HG03039 (cell line): Measurements from ENCODE around the gene BLNK.
"Not testable (repeated sequence)": the region's sequence is repeated elsewhere in the genome, so short reads cannot be mapped to it uniquely, and the experiment has no call there.

Experiments
- ATAC-seq: cut with Tn5 transposase; IDR thresholded peaks from one replicate; pipeline ENCODE4 v1.9.1; 2021; ENCODE audit warnings: mild to moderate bottlenecking, moderate library complexity; ENCODE audit not compliant: unreplicated experiment

Gene BLNK

DNA sequence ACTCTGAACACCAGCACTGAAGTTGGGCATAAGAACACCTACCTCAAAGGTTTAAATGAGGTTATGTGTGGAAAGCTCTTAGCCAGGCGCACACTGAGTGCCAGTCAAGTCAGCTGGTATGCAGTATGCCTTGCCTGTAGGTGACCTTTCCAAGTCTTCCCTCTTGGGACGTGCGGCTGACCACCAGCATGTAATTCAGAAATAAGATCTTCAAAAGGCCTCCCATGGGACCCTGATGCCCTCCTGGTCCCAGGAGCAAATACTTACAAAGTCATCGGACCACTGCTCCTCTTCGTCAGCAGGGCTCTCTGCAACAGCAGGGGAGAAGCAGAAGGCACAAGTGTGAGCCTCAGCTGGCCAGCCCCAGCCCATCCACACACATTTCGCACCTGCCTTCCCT lies 40.8 kb downstream of the BLNK start:
- no peak for ATAC-seq

DNA sequence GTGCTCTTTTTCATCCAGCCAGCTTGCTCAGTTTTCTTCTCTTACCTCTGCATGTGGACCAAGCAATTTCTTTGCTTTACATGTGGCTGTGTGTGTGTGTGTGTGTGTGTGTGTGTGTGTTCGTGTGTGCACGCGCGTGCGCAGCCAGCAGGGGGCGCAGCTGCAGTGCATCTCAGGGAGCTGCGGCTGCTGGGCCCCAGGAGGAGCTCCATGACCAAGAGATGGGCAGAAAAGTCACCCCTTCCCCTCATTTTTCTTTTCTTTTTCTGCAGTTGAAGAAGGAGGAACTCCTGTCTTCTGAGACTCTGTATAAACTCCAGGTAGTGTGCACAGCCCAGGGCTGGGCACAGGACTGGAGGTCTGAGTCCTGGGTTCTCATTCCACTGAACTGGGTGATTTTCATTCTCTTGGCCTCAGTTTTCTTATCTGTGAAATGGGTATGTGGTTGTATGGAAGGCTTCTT lies 41.8 kb downstream of the BLNK start:
- no peak for ATAC-seq

DNA sequence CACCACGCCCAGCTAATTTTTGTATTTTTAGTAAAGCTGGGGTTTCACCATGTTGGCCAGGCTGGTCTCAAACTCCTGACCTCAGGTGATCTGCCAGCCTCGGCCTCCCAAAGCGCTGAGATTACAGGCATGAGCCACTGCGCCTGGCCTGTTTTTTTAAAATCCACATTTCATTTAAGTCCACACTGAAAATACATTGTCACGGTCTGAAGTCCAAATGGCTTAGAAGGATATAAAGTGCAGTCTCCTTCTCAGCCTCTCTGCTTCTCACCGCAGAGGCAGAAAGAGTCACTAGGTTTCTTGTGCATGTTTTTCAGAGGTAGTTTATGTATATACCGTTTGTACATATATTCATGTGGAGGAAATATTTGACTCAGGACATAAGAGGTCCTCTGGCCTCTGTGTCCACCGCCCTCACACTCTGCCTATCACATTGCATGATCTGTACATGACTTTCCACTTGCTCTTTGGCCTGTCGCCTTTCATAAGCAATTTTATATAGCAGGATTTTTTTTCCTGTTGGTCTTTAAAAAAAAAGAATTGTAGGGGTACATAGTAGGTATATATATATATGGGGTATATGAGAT lies 42.9 kb downstream of the BLNK start:
- no peak for ATAC-seq

DNA sequence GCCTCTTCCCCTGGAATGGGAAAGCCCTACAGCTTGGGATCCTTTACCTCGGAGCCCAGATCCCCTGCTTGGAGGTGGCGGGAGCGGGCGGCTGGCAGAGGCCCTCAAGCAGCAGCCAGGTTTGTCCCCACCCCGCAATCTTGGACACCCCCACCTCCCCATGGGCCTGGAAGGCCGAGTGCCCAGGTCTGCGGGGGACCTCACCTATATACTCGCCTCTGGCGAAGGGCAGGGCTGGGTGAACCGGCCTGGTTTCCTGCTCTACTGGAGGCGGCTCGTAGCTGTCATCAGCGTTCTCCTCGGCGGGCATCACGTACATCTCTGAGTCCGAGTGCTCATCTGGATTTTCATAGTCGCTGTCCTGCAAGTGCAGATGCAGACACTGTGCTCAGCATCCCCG lies 44.2 kb downstream of the BLNK start:
- no peak for ATAC-seq

DNA sequence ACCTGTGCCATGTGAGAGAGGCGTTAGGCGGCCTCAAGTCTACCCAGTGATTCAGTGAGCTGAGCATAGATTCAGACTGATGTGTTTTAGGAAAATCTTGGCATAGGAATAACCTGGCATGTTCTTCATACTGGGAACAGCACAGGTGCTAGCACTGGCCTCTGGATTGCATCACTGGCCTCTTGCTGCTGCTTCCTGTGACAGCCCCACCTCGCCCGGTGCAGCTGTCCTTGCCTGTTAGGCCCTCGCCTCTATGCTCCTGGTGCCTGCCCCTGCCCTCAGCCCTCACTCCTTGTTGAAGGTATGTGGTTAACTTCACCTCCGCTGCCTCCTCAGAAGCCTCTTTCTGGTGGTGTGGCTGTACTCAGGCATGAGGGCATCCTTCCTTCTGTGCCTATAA lies 46.2 kb downstream of the BLNK start:
- ATAC-seq, result no peak

DNA sequence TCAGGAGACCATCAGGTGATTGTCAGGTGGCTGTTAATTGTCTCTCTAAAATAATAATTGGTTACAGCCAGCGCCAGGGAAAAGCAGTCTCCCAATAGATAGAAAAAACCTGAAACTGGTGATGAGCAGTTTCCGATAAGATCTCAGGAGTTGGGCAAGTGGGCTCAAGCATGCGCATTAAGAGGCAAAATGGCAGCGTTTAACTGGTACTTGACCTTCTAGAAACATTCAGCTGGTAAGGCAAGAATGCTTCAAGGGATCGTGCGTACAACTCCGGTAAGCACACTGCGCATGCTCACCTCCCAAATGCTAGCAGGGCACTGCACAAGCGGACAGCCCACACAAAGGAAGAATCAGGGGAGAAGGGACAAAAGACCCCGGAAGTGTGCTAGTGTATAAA lies 48.5 kb downstream of the BLNK start:
- no peak for ATAC-seq

DNA sequence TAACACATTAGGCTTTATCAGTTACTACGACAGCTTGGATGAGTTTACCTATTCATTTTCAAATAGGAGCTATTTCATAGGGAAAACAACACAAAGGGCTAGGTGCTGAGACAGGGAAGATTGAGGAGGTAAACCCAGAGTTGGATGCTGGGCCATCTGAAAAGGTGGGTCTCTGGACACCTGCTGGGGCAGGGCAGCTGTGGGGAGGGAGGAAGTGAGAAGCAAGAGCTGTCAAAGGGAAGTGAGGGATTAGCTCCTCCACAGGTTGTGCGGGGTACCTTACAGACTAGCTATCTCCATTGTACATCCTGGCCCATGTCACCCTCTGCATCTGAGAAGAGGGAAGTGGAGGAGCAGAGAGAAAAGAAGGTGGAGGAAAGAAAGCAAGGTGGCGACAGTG lies 48.9 kb downstream of the BLNK start:
- no peak for ATAC-seq

DNA sequence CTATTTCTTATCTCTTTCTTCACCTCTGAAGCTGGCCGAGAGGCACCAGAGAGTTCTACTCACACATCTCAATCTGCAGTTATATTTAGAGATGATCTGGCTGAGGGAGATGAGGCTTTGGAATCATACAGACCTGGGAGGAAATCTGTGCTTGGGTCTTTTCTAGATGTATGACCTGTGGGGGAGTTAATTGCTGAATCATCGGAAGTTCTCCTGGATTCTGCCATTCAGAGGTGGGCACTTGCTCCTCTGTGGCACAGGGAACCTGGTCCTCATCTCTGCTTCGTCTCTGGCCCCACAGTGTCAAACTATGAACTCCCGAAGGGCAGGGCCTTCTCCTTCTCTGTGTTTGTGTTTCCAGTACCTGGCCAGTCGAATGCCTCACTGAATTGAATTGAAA lies 52.5 kb downstream of the BLNK start:
- no peak for ATAC-seq

DNA sequence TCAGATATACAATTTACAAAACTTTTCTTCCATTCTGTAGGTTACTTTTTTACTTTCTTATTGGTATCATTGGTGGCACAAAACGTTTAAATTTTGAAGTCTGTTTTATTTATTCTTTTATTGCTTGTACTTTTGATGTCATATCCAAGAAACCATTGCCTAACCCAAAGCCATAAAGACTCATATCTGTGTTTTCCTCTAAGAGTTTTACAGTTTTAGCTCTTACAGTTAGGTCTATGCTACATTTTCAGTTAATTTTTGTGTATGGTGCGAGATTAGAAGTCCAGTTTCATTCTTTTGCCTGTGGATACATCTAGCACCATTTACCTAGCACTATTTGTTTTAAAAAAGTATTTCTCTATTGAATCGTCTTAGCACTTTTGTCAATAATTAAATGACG lies 53.7 kb downstream of the BLNK start:
- ATAC-seq, result no peak

DNA sequence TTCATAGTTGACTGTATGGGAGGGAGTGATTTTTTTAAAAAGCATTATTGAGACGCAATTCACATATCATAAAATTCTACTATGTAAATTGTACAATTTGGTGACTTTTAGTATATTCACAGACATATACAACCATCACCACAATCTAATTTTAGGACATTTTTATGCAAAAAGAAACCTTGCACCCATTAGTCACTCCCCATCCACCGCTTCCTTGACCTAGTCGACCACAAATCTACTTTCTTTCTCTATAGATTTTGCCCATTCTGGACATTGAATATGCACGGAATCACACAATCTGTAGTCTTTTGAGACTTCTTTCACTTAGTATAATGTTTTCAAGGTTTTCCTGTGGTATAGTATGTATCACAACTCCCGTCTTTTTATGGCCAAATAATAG lies 54.6 kb downstream of the BLNK start:
- no peak for ATAC-seq

DNA sequence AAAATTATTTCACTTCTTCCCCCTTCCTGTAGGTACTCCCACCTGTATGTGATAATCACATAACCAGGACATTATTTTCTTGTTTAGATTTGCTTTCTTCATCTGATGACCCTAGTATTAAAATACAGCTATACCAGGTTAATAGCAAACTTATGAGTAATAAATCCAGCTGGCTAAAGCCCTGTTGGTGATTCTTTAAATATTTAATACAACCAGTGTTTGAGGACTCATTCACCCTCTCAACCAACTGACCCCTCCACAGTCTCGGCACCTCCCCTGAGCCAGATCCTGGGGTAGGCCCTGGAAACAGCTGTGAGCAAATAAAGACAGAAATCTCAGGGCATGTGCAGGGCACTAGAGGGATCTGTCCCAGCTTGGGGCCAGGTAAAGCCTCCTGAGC lies 58.5 kb downstream of the BLNK start:
- ATAC-seq, result no peak

DNA sequence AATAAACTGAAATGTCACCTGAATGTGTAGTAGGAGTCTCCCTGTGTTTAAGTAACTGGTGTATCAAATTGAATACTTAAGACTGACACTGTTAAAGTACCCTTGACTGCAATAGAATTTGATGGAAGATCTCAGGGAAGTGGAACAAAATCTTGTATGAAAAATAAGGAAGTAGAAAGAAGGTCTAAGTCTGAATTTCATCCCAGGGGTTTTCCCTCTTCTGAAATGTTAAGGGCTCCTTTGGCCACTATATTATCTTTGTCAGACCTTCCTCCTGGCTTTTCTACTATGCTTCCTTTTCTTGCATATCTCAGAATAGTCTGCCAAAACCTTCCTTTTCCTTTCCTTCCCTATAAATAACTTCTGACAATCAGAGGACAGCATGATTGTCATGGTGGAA lies 59.6 kb downstream of the BLNK start:
- no peak for ATAC-seq

DNA sequence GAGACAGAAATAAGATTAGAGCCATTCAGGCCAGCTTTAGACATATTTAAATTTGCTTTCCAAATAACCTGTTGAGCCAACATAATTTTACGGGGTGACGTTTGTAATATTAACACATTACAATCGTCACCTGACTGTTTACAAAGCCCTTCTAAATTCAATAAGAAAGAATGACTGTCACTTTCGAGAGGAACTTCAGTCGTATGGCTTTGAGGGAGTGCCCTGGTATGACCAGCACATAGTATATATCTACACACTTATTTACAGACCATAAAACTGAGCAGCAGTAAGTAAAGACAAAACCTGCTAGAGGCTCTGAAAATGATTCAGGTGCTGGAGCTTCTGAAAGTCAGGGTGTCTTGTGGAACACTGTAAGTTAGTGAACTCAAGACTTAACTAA lies 62.4 kb downstream of the BLNK start:
- ATAC-seq, result no peak

DNA sequence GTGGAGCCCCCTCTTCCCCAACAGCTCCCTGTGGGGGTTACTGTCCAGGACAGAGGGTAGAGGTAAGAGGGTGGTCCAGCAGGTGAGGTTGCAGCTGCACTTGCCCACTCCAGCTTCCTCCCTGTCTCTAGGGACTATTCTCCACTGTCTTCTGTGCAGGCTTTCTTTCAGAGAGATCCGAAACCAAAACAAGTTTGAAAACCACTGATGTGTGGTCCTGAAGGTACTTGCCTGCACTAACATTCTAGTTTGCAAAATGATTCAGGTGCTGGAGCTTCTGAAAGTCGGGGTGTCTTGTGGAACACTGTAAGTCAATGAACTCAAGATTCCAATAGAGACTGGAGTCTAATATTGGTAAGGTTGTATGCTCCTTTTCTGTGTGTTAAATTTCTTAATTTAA lies 63.1 kb downstream of the BLNK start:
- peak; percentile 45 for ATAC-seq

DNA sequence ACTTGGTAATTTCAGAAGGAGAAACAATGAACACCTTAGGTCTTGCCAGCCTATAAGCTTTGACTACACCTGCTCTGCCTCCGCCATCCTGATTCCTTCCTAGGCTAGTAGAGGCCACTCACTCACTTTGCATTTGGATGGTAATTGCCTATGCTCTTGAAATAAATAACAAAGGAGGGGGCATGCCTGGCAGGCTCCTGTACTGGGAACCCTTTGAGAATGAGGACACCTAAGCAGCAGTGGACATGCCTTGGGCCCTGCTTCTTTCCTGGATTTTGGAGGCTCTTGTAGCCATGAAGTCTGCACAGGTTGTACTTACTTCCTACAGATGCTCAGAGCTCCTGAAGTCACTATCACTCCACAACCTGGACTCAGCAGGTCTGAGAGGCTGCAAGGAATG lies 65.8 kb downstream of the BLNK start:
- ATAC-seq, result no peak

DNA sequence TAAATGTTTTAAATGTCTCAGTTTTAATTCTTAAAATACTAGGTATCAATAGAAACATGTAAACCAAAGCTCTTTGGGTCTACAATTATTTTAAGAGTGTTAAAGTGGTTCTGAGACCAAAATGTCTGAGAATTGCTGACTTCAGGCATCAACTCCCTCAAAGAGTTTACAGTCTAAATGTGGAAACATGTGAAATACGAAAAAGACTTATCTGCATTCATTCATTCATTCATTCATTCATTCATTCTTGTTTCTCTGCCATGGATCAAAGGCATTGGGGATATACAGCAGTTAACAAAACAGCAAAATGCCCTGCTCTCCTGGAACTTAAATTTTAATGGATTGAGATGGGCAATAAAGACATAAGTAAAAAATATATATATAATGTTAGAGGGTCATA lies 69.8 kb downstream of the BLNK start:
- no peak for ATAC-seq

DNA sequence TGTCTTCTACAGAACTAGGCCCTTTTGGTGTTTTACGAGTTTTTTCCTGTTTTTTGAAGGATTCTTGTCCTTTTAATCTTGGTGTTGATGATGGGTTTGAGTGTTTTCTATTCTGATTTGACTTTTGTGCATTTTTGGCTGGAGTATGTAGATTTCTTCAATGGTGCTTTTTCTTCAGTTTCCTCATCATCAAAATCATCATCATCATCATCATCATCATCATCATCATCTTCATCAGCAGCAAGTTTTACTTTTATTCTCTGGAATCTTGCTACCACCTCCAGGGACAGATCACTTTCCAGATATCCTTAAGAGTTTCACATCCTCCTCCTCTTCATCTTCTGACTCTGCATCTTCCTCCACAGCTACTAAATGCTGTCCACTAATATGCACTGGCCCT lies 81.9 kb downstream of the BLNK start:
- ATAC-seq, result not testable (repeated sequence)

DNA sequence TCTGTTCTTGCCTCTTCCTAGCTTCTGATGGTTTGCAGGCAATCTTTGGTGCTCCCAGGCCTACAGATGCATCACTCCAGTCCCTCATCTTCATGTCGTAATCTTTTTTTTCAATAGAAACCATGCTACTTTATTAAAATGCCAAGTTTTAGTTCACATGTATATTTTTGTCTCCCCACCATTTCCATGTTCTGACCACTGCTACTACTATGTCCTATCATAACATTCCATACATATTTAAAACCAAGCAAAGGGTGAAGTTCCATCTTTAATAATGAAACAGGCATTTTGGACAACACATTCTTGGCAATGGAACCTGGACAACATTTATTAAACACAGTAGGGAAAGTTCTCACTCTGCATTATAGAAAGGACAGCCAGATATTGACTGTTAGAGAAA lies 82.5 kb downstream of the BLNK start:
- ATAC-seq, result no peak

DNA sequence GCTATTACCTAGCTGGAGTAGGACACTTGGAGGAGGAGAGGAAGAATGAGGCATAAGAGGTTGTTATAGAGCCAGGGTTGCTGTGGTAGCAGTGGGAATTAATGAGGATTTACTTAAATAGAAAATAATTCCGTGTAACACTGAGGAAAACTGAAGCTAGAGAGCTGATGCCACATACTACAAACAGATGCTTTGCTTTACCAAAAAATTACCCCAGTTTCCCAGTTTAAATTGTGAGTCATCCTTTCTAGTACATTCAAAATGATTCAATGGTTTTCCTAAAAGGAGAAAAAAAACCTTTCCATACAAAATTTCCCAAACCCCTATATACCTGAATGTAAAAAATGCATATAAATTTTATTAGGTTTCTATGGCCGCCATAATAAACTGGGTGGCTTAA lies 82.9 kb downstream of the BLNK start:
- ATAC-seq, result no peak

DNA sequence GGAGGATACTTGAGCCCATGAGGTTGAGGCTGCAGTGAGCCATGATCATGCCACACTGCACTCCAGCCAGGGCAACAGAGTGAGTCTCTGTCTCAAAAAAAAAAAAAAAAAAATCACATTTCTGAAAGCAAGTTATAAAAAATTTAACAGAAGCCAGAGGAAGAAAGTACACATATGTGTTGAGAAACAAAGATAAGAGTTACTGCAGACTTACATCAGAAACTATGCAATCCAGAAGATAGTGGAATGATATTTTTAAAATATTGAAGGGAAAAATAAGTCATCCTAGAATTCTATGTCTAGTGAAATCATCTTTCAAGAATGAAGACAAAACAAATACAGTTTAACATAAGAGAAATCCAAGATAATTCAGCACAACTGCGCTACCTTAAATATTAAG lies 94.4 kb downstream of the BLNK start:
- ATAC-seq, result no peak

DNA sequence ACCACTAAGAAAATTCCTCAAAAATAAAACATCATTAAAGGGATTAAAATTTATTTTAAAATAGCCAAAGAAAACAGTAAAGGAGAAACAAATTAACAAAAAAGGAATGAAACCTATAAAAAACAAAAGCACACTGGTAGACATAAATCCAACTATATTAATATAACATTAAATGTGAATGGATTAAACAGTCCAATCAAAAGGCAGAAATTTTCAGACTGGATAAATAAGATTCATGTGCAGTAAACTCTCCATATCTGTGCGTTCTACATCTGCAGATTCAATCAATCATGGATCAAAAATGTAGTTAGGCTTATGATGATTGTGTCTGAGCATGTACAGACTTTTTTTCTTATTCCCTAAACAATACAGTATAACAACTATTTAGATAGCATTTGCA lies 98.7 kb downstream of the BLNK start:
- no peak for ATAC-seq

DNA sequence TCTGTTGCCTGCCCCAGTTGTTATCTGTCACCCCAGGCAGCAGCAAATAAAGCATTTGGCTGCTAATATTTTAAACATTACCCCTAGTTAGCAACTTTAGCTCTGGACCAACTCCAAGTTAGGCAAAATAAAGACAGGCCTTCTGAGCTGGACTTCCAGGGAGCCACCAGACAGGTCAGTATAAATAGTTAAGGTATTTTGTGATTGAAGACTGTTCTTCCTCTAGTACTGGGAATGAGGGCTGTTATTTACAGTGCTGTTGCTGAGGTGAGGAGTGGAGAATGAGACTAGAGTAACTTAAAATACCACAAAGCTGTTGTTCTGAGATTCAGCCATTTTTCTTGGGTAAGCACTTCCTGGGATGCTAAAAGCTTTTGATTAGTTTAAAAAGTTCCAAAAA lies 101.1 kb downstream of the BLNK start:
- ATAC-seq, result no peak

DNA sequence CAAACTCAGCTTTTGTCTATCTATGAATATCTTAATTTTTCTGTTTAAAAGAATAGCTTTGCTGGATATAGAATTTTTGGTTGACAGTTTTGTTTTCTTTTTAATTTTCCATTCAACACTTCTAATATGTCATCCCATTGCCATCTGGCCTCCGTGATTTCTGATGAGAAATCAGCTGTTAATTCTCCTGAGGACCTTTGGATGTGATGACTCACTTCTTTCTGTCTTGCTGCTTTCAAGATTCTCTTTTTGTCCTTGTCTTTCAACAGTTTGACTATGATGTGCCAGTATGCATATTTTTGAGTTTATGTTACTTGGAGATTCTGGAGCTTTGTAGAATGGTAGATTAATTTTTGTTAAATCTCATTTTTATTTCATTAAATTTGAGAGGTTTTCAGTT lies 102.8 kb downstream of the BLNK start:
- no peak for ATAC-seq

DNA sequence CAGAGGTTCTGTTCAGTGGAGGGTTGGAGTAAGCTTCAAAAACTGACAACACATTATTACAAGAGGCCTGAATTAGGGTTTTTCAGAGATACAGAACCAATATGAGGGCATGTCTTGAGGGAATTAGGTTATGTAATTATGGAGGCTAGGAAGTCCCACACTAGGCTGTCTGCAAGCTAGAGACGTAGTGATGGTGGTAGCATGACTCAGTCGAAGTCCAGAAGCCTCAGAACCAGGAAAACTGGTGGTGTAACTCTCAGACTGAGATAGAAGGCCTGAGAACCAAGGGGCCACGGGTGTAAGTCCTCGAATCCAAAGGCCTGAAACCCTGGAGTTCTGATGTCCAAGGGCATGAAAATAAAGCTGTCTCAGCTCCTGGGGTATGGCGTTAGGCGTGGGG lies 105.6 kb downstream of the BLNK start:
- ATAC-seq, result no peak
